HG02938 (cell line): ENCODE data around the gene TUBGCP2.

Experiments
- ATAC-seq: cut with Tn5 transposase; IDR thresholded peaks from one replicate; pipeline ENCODE4 v1.9.1; 2021; ENCODE audit warnings: mild to moderate bottlenecking, moderate library complexity; ENCODE audit not compliant: unreplicated experiment

Gene TUBGCP2, protein sequence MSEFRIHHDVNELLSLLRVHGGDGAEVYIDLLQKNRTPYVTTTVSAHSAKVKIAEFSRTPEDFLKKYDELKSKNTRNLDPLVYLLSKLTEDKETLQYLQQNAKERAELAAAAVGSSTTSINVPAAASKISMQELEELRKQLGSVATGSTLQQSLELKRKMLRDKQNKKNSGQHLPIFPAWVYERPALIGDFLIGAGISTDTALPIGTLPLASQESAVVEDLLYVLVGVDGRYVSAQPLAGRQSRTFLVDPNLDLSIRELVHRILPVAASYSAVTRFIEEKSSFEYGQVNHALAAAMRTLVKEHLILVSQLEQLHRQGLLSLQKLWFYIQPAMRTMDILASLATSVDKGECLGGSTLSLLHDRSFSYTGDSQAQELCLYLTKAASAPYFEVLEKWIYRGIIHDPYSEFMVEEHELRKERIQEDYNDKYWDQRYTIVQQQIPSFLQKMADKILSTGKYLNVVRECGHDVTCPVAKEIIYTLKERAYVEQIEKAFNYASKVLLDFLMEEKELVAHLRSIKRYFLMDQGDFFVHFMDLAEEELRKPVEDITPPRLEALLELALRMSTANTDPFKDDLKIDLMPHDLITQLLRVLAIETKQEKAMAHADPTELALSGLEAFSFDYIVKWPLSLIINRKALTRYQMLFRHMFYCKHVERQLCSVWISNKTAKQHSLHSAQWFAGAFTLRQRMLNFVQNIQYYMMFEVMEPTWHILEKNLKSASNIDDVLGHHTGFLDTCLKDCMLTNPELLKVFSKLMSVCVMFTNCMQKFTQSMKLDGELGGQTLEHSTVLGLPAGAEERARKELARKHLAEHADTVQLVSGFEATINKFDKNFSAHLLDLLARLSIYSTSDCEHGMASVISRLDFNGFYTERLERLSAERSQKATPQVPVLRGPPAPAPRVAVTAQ

DNA sequence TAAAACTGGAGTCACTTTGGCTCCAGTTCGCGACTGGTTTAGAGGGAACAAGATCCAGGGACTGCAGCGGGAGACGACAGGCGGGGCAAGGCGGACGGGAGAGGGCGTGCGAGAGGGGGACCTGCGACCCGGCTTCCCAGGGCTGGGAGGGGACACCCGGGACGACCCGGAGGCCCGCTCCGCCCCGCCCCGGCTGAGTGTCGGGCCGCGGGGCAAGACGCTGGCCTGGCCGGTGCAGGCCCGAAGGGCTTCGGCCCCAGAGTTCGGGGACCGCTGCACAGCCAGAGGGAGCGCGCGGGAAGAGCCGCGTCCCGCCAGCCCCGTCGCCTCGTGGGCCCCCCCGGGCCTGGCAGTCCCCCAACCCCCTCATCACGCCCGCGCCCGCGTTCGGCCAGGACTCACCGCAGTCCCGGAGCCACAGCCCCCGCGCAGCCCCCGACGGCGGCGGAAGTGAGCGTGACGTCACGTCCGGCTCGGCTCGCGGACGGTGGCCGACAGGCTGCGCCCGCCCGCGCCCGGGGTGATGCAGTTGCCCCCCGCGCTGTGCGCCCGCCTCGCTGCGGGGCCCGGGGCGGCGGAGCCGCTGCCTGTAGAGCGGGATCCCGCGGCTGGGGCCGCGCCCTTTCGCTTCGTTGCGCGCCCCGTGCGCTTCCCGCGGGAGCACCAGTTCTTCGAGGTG lies at the start of gene TUBGCP2, which contains the start of gene ZNF511:
TSS of gene TUBGCP2 (minus strand) at position 452 of the 679 bp plus-strand sequence. CDS start 5,931 bp downstream, outside the sequence.
TSS of gene ZNF511 (plus strand) at position 494 of the 679 bp plus-strand sequence. CDS start at position 524, 30 bp downstream.
- peak; percentile 59 for ATAC-seq

- peak; percentile 66 for ATAC-seq
These were observed 48.9 kb upstream of the TUBGCP2 start, which contains the start of gene FUOM for GRCh38 chr10:133357285-133358161. Gene FUOM (minus strand): TSS chr10:133358019. CDS start chr10:133358007, 12 bp downstream.

GRCh38 chr10:133356549-133357284 lies 48.0 kb upstream of the TUBGCP2 start:
- peak; percentile 6 for ATAC-seq

GRCh38 chr10:133355991-133356390 lies 47.3 kb upstream of the TUBGCP2 start:
- no peak for ATAC-seq

DNA sequence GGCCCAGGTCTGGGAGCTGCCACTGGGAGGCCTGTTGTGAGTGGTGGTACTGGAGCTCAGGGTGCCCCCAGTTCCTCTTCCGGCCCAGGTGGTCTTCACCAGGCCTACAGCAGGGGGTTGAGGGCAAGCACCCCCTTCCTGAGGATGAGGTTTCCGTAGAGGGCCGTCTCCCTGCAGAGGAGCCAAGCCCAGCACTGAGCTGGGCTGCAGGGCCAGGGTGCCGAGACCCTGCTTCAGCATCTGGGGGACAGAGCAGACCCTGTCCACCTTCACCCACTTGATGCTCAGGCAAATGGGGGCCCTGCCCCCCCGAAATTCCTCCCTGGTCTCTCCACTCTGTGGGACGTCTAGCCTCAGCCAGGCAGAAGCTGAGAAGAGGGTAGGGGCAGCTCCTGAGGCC lies 46.6 kb upstream of the TUBGCP2 start:
- ATAC-seq, result no peak

DNA sequence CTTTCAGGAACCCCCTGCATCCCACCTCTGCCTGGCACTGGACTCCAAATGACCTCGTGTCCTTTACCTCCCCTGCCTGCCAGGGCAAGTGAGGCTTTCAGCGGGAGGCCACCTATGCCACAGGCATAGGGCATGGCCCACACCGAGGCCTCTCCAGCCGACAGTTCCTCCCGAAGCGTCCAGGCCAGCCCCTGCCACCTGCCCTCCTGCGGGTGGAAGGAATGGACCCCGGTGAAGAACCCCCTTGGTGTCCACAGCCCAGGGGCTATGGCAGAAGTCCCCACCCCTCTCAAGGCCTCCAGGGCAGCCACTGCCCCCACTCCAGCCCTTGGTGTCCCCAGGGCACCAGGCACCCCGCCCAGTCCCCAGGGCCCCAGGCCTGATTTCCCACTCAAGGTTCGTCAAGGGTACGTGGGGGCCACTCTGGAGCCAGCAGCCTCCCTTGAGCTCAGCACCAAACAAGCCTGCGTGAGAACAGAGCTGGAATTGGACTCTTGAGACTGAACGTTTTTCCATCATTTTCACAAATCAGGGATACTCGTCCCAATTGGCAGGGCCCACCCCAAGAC lies 46.1 kb upstream of the TUBGCP2 start:
- ATAC-seq, result no peak

DNA sequence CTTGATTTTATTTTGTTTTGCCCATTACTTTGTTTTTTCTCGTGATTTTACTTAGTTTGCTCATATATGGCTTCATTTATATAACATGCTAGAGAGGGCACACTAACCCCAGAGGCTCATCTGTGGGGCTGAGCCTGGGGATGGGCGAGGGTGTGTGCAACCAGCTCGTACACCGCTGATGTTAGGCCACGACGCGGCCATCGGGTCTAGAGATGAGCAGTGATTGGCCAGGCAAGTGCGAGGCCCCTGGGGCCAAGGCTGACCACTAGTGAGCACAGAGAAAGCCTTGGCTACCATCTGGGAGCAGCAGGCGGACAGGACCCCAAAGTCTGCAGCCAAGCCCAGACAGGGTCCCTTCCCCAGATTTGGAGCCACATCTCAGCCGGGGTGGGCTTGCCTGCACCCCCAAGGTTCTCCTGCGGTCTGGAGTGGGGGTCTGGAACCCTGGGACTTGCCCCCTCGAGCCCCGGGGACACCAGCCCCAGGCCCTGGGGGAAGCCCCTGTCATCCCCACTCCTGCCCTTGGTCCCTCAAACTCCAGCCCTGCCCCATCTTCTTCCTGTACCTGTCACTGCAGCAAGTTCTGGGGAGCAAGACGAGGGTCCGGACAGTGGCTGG lies 45.4 kb upstream of the TUBGCP2 start:
- ATAC-seq, result no peak

- ATAC-seq, result no peak
These were observed 44.7 kb upstream of the TUBGCP2 start for GRCh38 chr10:133353202-133353959.

DNA sequence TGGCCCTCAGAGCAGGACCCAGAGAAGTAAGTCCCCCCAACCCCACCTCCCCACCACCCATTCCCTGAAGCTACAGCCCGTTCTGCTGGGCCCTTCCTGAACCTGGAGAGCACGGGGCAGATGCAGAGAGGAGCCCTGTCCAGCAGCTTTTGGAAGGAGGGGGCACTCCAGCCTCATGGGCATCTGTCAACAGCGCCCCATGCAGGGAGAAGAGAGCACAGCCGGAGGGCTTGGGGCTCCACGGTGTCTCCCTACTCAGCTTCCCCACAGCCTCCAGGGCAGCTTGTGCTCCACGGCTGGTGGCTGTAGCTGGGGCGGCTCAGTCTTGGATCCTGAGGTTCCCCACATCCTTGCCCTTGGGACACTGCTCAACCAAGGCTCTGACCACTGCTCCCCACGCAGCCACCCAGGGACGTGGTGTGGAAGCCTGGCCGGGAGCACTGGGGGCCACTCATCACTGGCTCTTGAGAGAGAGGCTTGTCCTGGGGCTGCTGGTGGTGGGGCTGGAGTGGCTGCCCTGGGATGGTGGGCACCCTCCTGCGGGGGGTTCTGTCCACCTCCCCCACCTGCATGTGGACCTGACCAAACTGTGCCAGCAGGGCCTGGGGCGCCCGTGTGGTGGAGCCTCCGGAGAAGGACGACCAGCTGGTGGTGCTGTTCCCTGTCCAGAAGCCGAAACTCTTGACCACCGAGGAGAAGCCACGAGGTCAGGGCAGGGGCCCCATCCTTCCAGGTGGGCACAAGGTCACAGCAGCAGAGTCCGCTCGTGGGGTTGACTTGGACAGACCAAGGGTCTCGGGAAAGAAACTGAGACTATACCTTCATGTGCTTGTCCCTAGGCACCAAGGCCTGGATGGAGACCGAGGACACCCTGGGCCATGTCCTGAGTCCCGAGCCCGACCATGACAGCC lies 43.0 kb upstream of the TUBGCP2 start:
- no peak for ATAC-seq

DNA sequence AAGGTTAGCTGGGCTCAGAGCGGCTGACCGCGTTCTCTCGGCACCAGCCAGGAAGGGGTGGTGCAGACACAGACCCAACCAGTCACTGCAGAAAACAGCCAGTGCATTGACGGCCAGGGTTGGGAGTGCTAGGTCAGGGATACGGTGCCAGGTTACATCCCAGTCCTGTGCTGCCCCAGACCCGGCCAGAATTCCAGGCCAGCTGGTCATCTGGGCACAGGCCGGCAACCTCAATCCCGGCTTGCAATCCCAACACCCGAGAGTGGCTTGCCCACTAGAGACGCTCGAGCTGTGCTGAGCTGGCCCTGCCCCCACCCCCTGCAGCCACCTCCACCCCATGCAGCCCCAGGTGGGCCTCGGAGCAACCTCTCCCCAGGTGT lies 42.3 kb upstream of the TUBGCP2 start:
- ATAC-seq, result no peak

GRCh38 chr10:133350283-133350949 lies 41.7 kb upstream of the TUBGCP2 start:
- no peak for ATAC-seq

GRCh38 chr10:133349577-133350011 lies 40.9 kb upstream of the TUBGCP2 start:
- no peak for ATAC-seq

GRCh38 chr10:133349160-133349568 lies 40.5 kb upstream of the TUBGCP2 start:
- ATAC-seq, result no peak

DNA sequence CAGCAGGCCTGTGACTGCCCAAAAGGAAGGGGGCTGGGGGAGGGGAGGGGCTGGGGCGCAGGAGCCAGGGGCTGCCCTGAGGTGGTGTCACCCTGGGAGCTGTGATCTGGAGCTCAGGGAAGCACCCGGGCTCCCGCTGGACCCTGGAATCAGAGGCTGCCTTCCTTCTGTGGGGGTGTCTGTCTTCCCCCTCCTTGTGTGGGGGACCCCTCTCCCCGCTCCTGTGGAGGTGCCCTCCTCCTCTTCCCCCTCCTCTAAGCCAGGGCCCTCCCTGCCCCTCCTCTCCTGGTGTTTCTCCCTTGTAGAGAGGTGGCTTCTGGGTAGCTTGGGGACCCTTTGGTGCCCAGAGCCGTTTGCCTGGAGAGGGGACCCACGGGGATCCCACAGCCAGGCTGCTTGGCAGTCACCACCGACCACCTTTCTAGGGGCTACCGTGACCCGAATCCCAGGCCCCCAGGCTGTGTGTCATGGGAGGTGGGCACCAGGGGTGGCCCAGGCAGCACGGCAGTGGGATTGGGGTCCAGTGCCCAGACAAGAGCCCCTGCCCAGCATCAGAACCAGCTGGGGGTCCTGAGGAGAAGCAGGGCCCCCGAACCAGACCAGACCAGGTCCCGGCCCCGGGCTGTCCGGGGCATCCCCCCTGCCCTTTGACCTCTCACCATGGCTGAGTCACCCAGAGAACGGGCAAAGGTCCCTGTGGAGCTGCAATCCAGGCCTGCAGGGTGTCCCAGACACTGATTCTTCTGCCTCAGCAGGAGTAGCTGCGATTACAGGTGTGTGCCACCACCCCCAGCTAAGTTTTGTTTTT lies 39.2 kb upstream of the TUBGCP2 start:
- no peak for ATAC-seq

GRCh38 chr10:133346413-133346812 lies 37.7 kb upstream of the TUBGCP2 start:
- no peak for ATAC-seq
